ENCODE results near the gene AQP11. TPM values are rescaled to one million over a fixed set of nuclear protein-coding genes. Genes with fewer than 3 reads are reported as not detected.

AQP11 gene
- polyA plus RNA-seq, 1 experiment, result 1.2 TPM

DNA sequence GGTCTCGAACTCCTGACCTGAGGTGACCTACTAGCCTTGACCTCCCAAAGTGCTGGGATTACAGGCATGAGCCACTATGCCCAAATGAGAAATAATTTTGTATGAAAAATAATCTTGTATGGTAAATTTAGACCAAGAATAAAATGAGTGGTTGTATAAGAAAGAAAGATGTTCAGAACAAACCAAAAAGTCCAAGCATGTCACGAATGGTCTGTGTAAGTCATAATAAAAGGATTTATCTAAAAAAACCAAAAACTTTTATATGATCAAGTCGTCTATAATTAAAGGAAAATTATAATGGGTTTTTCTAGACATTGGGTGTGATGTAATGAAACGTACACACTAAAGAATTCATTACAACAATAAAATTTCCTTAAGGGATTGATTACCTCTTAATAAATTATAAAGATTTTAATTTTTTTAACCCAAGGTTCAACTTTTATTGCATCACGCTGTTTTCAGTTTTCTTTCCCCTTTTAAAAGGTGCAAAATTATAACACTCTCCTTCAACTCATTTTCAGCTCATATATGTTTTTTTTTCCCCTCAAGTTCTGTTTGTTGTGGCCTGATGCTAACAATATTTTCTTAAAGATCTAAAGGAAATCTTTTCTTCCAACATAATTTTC, 8.9 kb upstream of the AQP11 start:
- ChIA-PET POLR2A (no interaction called here), CTCF (interaction anchor here (0.5 kb wide), 1 partner anchor 12 kb away, joined by 3 read pairs; no protein-coding TSS in a partner anchor)
- Histone ChIP-seq H3K27me3 (ENCODE audit: control insufficient read depth, insufficient read depth, low read length) (no peaks in the 10 kb centered on the region), H3K36me3 (ENCODE audit: control insufficient read depth, insufficient read depth, low read length) (no peaks in the 10 kb centered on the region), H3K4me3 (ENCODE audit: low read depth, low read length) (no peak overlapping the region)
- no peak for TF ChIP-seq CTCF (IDR thresholded peaks at IDR 0.05; ENCODE audit: insufficient read depth, low read depth, low read length)
- DNase-seq (ENCODE audit: low read depth), result no peak

- H3K27me3 ChIP-seq (ENCODE audit: control insufficient read depth, insufficient read depth, low read length), result no peaks in the 10 kb centered on the region
- ChIA-PET CTCF (interaction anchor here (1.1 to 1.5 kb wide), 3 partner anchors 12 to 32 kb away, joined by 3 to 4 read pairs (median 4); no protein-coding TSS in a partner anchor), POLR2A (interaction anchor here (0.7 kb wide), 1 partner anchor 74 kb away, joined by 3 read pairs; no protein-coding TSS in a partner anchor)
- H3K4me3 ChIP-seq (ENCODE audit: low read depth, low read length), result peak overlapping the region; percentile 58
- no peaks in the 10 kb centered on the region for H3K36me3 ChIP-seq (ENCODE audit: control insufficient read depth, insufficient read depth, low read length)
- no peak for DNase-seq (ENCODE audit: low read depth)
- TF ChIP-seq CTCF (IDR thresholded peaks at IDR 0.05; ENCODE audit: insufficient read depth, low read depth, low read length), result 0 out of 2 replicates have a peak, but pooled peaks have one; percentile 2
Measured at GRCh38 chr11:77589181-77589520, 602 bp upstream of the AQP11 start.

DNA sequence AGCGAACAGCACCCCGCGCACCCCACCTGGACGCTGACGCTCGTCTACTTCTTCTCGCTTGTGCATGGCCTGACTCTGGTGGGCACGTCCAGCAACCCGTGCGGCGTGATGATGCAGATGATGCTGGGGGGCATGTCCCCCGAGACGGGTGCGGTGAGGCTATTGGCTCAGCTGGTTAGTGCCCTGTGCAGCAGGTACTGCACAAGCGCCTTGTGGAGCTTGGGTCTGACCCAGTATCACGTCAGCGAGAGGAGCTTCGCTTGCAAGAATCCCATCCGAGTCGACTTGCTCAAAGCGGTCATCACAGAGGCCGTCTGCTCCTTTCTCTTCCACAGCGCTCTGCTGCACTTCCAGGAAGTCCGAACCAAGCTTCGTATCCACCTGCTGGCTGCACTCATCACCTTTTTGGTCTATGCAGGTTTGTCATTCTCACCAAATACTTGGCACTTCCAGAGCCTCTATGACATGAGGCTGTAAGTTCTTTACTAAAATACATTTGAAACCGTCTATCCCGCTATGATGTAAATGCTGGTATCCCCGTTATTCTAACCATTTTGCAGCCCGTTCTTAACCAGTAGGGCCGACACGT, 535 bp downstream of the AQP11 start:
- H3K36me3 ChIP-seq (ENCODE audit: control insufficient read depth, insufficient read depth, low read length), result no peaks in the 10 kb centered on the region
- H3K4me3 ChIP-seq (ENCODE audit: low read depth, low read length), result peak overlapping the region; percentile 58
- no peak for TF ChIP-seq CTCF (IDR thresholded peaks at IDR 0.05; ENCODE audit: insufficient read depth, low read depth, low read length)
- no peak for DNase-seq (ENCODE audit: low read depth)
- H3K27me3 ChIP-seq (ENCODE audit: control insufficient read depth, insufficient read depth, low read length), result no peaks in the 10 kb centered on the region
- ChIA-PET CTCF (interaction anchor here (0.6 to 1.5 kb wide), 4 partner anchors 11 to 217 kb away, joined by 3 to 4 read pairs (median 4); no protein-coding TSS in a partner anchor), POLR2A (no interaction called here)

- DNase-seq (ENCODE audit: low read depth), result no peak
- ChIA-PET CTCF (interaction anchor here (0.6 to 1.4 kb wide), 2 partner anchors 12 to 397 kb away, joined by 3 read pairs; no protein-coding TSS in a partner anchor), POLR2A (no interaction called here)
- H3K36me3 ChIP-seq (ENCODE audit: control insufficient read depth, insufficient read depth, low read length), result no peaks in the 10 kb centered on the region
- no peaks in the 10 kb centered on the region for H3K27me3 ChIP-seq (ENCODE audit: control insufficient read depth, insufficient read depth, low read length)
- TF ChIP-seq CTCF (IDR thresholded peaks at IDR 0.05; ENCODE audit: insufficient read depth, low read depth, low read length), result no peak
- no peak overlapping the region for H3K4me3 ChIP-seq (ENCODE audit: low read depth, low read length)
Measured at GRCh38 chr11:77592727-77593126, 3.0 kb downstream of the AQP11 start.

DNA sequence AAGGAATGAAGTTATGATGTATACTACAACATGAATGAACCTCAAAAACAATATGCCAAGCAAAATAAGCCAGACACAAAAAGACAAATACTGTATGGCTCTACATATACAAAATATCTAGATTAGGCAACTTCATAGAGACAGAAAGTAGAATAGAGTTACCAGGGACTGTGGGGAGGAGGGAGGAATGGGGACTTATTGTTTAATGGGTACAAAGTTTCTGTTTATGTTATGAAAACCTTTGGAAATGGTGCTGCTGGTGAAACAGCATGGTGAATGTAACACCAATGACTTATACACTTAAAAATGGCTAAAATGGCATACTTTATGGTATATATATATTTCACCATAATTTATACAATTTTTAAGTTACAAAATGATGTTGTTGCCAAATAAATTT, 4.1 kb downstream of the AQP11 start:
- ChIA-PET POLR2A (no interaction called here), CTCF (no interaction called here)
- no peak overlapping the region for H3K4me3 ChIP-seq (ENCODE audit: low read depth, low read length)
- DNase-seq (ENCODE audit: low read depth), result no peak
- no peaks in the 10 kb centered on the region for H3K27me3 ChIP-seq (ENCODE audit: control insufficient read depth, insufficient read depth, low read length)
- H3K36me3 ChIP-seq (ENCODE audit: control insufficient read depth, insufficient read depth, low read length), result no peaks in the 10 kb centered on the region
- TF ChIP-seq CTCF (IDR thresholded peaks at IDR 0.05; ENCODE audit: insufficient read depth, low read depth, low read length), result no peak

Data from BJ (cell line).